NT2/D1 (cell line): Measurements from ENCODE around the gene RB1.

Experiments
- YY1 ChIP-seq: IDR thresholded peaks from 2 replicates; pipeline ENCODE4 v1.6.1; 2011; ENCODE audit not compliant: insufficient read length, insufficient read depth
- ZNF274 ChIP-seq: IDR thresholded peaks from 2 replicates; pipeline ENCODE4 v1.6.1; 2011; ENCODE audit warnings: mild to moderate bottlenecking, low read depth, low read length

GRCh38 chr13:48506092-48506701 lies 202.6 kb downstream of the RB1 start:
- no peak for TF ChIP-seq YY1
- TF ChIP-seq ZNF274: no peak
